HG02981 (cell line): Measurements from ENCODE around the gene ZNF530.

Experiments
- ATAC-seq: cut with Tn5 transposase; IDR thresholded peaks from one replicate; pipeline ENCODE4 v1.9.1; 2021; ENCODE audit warnings: mild to moderate bottlenecking, moderate library complexity; ENCODE audit not compliant: unreplicated experiment

ZNF530 gene

GRCh38 chr19:57613941-57614743 lies 14.5 kb downstream of the ZNF530 start, which contains the start of gene ZNF134:
ZNF134 (plus strand) TSS chr19:57614242; CDS start chr19:57619469, 5,227 bp downstream.
- ATAC-seq = peak; percentile 96

DNA sequence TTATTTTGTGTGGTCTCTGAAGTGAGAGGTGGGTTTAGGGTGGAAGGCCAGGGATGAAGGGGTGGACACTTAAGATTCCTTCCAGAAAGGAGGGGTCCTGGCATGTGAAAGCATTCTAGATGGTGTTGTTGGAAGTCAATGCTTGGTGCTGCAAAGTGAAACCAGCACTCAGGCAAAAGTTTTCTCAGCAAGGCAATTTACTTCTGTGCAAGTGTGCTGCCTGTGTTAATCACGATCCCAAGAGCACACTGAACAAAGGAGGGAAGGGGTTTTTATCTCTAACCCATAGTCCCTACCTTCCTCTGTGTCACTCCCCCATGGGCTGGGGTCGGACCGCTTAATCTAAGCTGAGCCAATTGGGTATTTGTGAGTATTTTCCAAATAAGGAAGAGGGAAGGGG lies 15.7 kb downstream of the ZNF530 start:
- ATAC-seq = no peak

DNA sequence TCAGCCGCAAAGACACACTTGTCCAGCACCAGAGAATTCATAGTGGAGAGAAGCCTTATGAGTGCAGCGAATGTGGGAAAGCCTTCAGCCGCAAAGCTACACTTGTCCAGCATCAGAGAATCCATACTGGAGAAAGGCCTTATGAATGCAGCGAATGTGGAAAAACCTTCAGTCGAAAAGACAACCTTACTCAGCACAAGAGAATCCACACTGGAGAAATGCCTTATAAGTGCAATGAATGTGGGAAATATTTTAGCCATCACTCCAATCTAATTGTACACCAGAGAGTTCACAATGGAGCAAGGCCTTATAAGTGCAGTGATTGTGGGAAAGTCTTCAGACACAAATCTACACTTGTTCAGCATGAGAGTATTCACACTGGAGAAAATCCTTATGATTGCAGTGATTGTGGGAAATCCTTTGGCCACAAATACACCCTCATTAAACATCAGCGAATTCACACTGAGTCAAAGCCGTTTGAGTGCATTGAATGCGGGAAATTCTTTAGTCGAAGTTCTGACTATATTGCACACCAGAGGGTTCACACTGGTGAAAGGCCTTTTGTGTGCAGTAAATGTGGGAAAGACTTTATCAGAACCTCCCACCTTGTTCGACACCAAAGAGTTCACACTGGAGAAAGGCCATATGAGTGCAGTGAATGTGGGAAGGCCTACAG lies 21.1 kb downstream of the ZNF530 start:
- ATAC-seq = no peak

GRCh38 chr19:57623091-57623490 lies 23.4 kb downstream of the ZNF530 start:
- no peak for ATAC-seq

DNA sequence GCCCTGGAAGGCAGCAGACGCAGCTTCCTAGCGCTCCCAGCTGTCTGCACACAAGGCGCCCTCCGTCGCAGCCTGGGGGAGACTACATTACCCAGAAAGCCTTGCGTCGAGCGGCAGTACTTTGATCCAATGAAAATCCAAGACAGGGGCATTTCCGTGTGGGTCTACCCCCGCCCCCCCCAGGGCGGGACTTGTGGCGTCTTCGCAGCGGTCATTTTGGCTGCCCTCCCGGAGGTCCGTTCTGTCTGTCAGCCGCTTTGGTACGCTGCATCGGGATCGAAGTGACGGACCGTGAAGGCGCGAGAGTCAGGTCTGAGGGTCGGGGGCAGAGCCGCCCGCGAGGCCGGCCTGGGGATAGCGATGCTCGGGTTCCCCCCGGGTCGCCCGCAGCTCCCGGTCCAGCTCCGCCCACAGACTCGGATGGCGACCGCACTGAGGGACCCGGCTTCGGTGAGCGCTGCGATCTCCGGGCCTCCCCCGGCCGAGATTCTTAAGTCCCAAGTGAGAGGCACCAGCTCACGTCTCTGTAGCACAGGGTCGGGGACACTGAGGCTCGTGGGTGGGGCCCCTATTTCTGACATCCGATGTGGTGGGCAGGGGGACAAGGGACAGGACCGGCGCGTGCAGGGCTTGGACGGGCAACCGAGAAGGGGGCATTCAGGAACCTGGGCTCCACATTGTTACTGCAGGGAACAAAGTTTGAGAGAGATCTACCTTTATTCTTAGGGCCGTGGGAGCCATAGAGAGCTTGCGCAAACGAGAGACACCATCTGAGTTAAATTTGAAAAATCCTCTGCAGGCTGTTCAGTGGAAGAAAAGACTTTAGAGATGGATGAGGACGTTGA lies 33.5 kb downstream of the ZNF530 start, which contains the start of gene ZNF211:
TSS of gene ZNF211 (plus strand) at position 182 of the 845 bp plus-strand sequence. CDS start at position 361, 179 bp downstream.
- peak; percentile 95 for ATAC-seq

DNA sequence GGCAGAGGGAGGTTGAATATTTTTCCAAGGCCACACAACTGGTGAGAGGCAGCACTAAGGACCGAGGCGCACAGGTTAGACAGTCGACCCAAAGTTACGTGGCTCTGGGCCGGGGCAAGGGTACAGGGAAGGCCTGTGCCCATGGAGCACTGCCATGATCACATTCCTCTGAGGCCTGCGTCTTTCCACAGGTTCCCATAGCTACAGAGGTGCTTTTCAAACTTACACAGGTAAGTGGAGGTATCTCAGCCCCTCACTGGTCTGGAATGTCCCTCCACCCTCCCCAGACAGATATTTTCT lies 34.1 kb downstream of the ZNF530 start:
- ATAC-seq = no peak

- ATAC-seq = no peak
These were observed 37.7 kb downstream of the ZNF530 start for GRCh38 chr19:57637379-57637778.

GRCh38 chr19:57641715-57642234 lies 42.1 kb downstream of the ZNF530 start:
- ATAC-seq = no peak

- no peak for ATAC-seq
These were observed 42.8 kb downstream of the ZNF530 start for GRCh38 chr19:57642396-57643046.

DNA sequence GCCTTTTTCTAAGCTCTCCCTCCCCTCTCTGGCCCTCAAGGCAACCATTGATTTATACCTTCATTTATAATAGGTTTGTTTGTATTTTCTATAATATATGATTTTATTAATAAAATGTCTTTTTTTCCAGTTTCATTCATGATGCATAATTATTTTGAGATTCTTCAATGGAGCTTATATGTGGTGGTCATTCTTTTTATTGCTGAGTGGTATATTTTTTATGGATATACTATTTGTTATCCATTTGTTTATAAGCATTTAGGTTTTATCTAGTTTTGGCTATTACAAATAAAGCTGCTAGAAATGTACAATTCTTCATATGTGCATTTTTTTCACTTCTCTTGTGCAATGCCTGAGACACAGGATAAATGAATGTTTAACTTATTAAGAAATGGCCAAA lies 44.0 kb downstream of the ZNF530 start:
- no peak for ATAC-seq

- no peak for ATAC-seq
These were observed 48.8 kb downstream of the ZNF530 start for GRCh38 chr19:57648331-57649003.

DNA sequence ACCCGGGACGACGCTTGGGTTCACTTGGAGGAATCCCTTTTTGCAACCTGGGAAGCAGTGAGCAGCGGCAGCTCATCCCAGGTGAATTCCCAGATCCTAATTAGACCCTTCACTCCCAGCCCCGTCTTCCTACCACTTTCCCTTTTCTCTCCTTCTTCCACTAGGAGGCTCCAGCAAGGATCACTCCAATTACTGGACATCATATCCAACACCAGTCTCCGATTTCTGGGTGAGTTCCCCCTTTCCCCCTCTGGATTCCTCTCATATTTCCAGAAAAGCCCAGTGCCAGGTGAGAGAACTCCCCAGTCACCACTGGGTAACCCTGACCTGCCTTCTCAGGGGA lies 51.9 kb downstream of the ZNF530 start:
- ATAC-seq = no peak

DNA sequence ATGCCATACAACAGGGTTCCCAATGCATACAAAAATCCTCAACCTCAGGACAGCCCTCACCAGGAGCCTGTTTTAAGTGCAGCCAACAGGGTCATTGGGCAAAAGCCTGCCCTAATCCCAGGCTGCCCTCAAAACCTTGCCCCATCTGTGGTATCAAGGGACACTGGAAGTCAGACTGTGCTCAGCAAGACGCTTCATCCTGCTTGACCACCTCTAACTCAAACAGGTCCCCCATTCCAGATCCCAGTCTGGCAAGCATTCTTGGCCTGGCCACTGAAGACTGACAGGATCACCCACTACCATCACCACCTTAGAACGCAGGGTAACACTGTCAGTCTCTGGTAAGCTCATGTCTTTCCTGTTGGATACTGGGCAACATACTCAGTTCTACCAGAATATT lies 54.0 kb downstream of the ZNF530 start:
- no peak for ATAC-seq

DNA sequence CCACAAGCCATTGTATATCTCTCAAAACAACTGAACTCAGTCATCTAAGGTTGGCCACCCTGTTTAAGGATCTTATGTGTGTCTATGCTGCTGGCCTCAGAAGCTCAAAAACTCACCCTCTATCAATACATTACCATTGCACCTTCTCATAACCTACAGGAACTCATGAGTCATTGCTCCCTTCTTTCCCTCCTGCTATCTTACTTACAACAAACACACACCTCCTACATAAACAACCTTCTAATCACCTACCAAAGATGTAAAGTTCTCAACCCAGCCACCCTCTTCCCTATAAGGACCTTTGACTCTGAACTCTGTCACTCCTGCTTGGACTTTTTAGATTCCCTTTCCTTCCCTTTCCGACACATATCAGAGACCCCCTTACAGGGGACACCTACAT lies 55.8 kb downstream of the ZNF530 start:
- no peak for ATAC-seq

GRCh38 chr19:57656346-57656745 lies 56.7 kb downstream of the ZNF530 start:
- no peak for ATAC-seq
